OCI-LY1 (cell line): Measurements from ENCODE around the gene DNAJC6.

Experiments
- CTCF ChIP-seq: fragments of 200-600 bp; sonication (generic), shearing (Covaris generic); IDR thresholded peaks from 2 replicates; pipeline ENCODE4 v1.5.1; 2017; ENCODE audit warnings: mild to moderate bottlenecking, antibody characterized with exemption, low read length, moderate library complexity, mixed read lengths
- EZH2 ChIP-seq: fragments of 200-600 bp; sonication (generic), shearing (Covaris generic); IDR thresholded peaks from 2 replicates; pipeline ENCODE4 v1.8.0; 2017; ENCODE audit warnings: borderline replicate concordance, mixed run types, mild to moderate bottlenecking, antibody characterized with exemption, low read length, moderate library complexity, mixed read lengths

GRCh38 chr1:65398083-65398482 is 88.7 kb downstream of the DNAJC6 start:
- TF ChIP-seq CTCF (no peak), EZH2 (no peak)
